Vagina (tissue), 2 donors: ENCODE data around the gene UBQLN4.

Experiments
- CTCF ChIP-seq, 3 experiments: fragments of 450-650 bp in 2 of 3; fragments of 200-600 bp in 1 of 3; sonication (generic) in 1 of 3; IDR thresholded peaks; one replicate each; pipeline ENCODE4 v1.5.1; 2017 to 2019; ENCODE audit warnings: antibody characterized with exemption in 3 of 3, mild to moderate bottlenecking in 2 of 3, moderate library complexity in 2 of 3
- POLR2A ChIP-seq, 2 donors: fragments of 450-650 bp; IDR thresholded peaks; one replicate each; pipeline ENCODE4 v1.6.1; 2017; ENCODE audit warnings: antibody characterized with exemption in 2 of 2, mild to moderate bottlenecking in 2 of 2, moderate library complexity in 2 of 2

- TF ChIP-seq POLR2A (IDR thresholded peaks at IDR 0.05) (no peak), CTCF (IDR thresholded peaks at IDR 0.05) (no peak)
These were observed 8.5 kb downstream of the UBQLN4 start for GRCh38 chr1:156045076-156045475.
